Naive thymus-derived CD8-positive, alpha-beta T cell (primary cell): Measurements from ENCODE around the gene BRINP3. TPM values are rescaled to one million over a fixed set of nuclear protein-coding genes. Genes with fewer than 3 reads are reported as not detected.

Source experiments
- ATAC-seq, 2 donors: fragments of 150-1000 bp; cut with Tn5 transposase in 1 of 2; sonication (Bioruptor Pico), chemical (Tn5 transposase) in 1 of 2; 1 replicate in 1 of 2; 2 replicates in 1 of 2; pipeline ENCODE4 v1.10.0; 2021; ENCODE audit warnings: mild to moderate bottlenecking in 2 of 2, moderate library complexity in 2 of 2
- POLR2A ChIA-PET: fragments of 350-600 bp; sonication (Branson Sonifier 250); formaldehyde crosslinking; loops from one replicate; lab custom pipeline; 2021; ENCODE audit warnings: antibody characterized with exemption; lab: Charles Lee
- DNase-seq, 10 donors: peaks; one replicate each; pipeline versions ENCODE4 v3.0.0 to v3.0.0-alpha.2; 2020 to 2022
- H3K27ac Mint-ChIP-seq, 10 donors: one replicate each; pipeline ENCODE4 v1.8.0; 2020 to 2022; ENCODE audit warnings: mild to moderate bottlenecking in 10 of 10, mixed read lengths in 10 of 10, moderate library complexity in 4 of 10, inconsistent platforms in 1 of 10
- H3K27me3 Mint-ChIP-seq, 5 donors: one replicate each; pipeline ENCODE4 v1.8.0; 2021 to 2022; ENCODE audit warnings: mixed read lengths in 5 of 5
- H3K36me3 Mint-ChIP-seq, 3 donors: one replicate each; pipeline ENCODE4 v1.8.0; 2020 to 2022; ENCODE audit warnings: mixed read lengths in 3 of 3, mild to moderate bottlenecking in 2 of 3, inconsistent platforms in 1 of 3
- H3K4me1 Mint-ChIP-seq, 4 donors: one replicate each; pipeline ENCODE4 v1.8.0; 2021 to 2022; ENCODE audit warnings: mixed read lengths in 4 of 4
- H3K4me3 Mint-ChIP-seq, 10 donors: one replicate each; pipeline ENCODE4 v1.8.0; 2020 to 2022; ENCODE audit warnings: mild to moderate bottlenecking in 10 of 10, mixed read lengths in 10 of 10, moderate library complexity in 6 of 10, inconsistent platforms in 1 of 10
- H3K9me3 Mint-ChIP-seq, 9 donors: one replicate each; pipeline ENCODE4 v1.8.0; 2020 to 2022; ENCODE audit warnings: mixed read lengths in 9 of 9, mild to moderate bottlenecking in 3 of 9, inconsistent platforms in 1 of 9, moderate library complexity in 1 of 9
- polyA plus RNA-seq, 3 donors: library from polyadenylated mRNA; unstranded; fragments of 300-500 nt; fragmentation: Illumina TruSeq; gene quantifications; one replicate each; pipeline ENCODE4 v1.2.3, GENCODE V29; 2021
- total RNA-seq, 8 experiments: library from RNA in 2 of 8; stranded (reverse) in 2 of 8; gene quantifications; one replicate each; pipeline ENCODE4 v1.2.3 and lab custom pipeline; 2021 to 2026

Gene BRINP3
- total and polyA plus RNA-seq, 5 experiments from 2014 or later: not detected

DNA sequence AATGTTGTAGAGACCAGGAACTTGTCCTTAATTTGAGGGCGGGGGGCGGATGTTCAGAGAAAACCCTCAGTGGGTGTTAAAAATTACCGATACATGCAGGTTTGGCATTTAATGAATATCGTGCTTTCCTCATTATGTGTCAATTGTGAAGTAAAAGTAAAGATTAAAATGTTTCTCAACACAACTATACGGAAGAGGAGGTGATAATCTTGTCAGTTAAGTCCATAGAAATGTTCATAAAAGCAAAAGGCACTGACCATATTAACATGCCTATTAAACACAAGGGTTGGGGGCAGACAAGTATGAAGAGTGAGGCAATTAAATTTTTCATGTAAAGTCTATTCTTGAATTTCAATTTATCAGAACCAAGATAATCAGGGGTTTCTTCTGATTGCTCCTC, 1.3 kb downstream of the BRINP3 start:
- no peak overlapping the region for H3K27ac Mint-ChIP-seq
- no peak for ATAC-seq
- H3K4me3 Mint-ChIP-seq: no peak overlapping the region
- peaks cover 0 to 15% (median 6%) of the 10 kb centered on the region in 4 donors for H3K4me1 Mint-ChIP-seq
- peaks cover 13 to 54% (median 35%) of the 10 kb centered on the region in 5 donors for H3K27me3 Mint-ChIP-seq
- H3K9me3 Mint-ChIP-seq: peaks cover 0 to 14% (median 4%) of the 10 kb centered on the region in 9 donors
- DNase-seq: no peak
- peaks cover 0 to 5% (median 0%) of the 10 kb centered on the region in 3 donors for H3K36me3 Mint-ChIP-seq
- POLR2A ChIA-PET: no interaction called here

DNA sequence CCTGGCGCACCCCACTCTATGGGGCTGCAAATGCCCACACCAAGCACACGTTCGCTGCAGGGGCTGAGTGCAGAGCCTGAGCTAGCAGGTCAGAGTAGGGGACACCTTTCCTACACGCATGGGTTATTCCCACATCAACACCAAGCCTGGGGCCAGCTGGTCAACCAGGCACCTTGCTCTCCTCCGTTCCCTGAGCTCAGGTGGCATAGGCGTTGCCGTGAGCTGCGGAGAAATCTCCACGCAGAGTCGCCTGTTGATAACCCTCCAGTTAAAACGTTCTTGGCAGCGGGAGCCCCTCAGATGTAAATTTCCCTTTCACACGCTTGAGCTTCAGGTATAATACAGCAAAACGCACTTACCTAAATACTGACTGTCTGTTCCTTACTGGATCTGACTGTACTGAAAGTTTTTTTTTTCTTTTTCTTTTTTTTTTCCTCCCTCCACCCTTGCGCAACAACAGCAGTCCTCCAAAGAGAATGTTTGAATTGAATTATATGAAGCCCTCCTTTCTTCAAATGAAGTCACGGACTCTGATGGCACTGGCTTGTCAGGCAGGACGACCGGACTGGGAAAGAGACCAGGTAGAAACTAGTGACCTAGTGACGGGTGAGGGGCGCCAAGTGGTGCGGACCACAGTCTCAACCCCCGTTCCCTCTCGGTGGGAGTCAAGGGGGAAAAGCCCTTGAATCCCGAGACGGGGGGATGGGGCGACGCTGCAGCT, 2.1 kb downstream of the BRINP3 start:
- Mint-ChIP-seq H3K36me3 (peaks cover 0 to 5% (median 0%) of the 10 kb centered on the region in 3 donors), H3K9me3 (peaks cover 0 to 14% (median 5%) of the 10 kb centered on the region in 9 donors), H3K27ac (no peak overlapping the region), H3K4me1 (peaks cover 0 to 15% (median 6%) of the 10 kb centered on the region in 4 donors), H3K27me3 (peaks cover 13 to 54% (median 35%) of the 10 kb centered on the region in 5 donors), H3K4me3 (no peak overlapping the region)
- DNase-seq (no peak), ATAC-seq (no peak)
- POLR2A ChIA-PET: no interaction called here

DNA sequence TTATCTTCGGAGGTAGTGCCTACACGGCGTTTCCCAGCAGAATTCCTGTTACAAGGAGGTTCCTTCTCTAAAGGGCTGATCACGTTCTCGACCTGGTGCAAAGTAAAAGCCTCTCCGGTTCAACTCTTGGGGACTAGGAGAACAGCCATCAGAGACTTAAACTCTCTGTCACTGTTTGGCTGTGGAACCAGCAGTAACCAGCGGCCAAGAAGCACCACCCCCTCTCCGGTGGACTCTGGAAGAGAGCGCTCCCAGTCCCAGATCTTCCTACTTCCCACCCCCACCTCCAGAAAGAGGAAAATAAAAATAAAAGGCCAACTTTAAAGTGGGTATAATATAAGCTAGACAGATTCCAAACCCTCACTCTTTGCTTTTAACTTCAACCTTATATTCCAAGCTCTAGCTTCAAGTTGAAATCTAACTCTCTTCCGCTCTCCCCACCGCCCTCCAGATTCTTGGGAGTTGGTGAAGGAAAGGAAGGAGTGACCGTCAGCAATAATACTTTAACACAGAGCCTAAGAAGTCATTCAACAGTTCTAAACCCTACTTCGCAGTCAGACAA, 2.9 kb downstream of the BRINP3 start:
- Mint-ChIP-seq H3K36me3 (peaks cover 0 to 5% (median 0%) of the 10 kb centered on the region in 3 donors), H3K27me3 (peaks cover 13 to 54% (median 35%) of the 10 kb centered on the region in 5 donors), H3K27ac (no peak overlapping the region), H3K4me1 (peaks cover 0 to 15% (median 6%) of the 10 kb centered on the region in 4 donors), H3K9me3 (peaks cover 0 to 14% (median 5%) of the 10 kb centered on the region in 9 donors), H3K4me3 (no peak overlapping the region)
- POLR2A ChIA-PET: no interaction called here
- ATAC-seq: no peak
- no peak for DNase-seq

DNA sequence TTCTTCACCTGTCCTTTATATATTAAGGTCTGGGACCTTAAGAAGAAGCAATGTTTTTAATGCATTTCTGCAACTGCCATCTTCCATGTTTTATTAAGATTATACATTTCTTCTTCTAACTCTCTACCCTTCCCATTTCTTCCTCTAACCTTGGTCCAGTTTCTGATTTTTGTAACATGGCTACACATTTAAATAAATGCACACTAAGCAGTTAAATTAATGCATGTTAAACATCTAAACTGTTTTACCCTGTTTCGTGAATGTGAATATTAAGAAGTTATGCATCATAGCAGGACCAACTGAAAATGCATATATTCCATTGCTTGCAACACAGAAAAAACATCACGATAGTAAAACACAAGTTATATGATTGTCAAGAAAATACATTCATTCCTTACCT, 3.7 kb downstream of the BRINP3 start:
- peaks cover 0 to 15% (median 6%) of the 10 kb centered on the region in 4 donors for H3K4me1 Mint-ChIP-seq
- H3K27ac Mint-ChIP-seq: no peak overlapping the region
- H3K9me3 Mint-ChIP-seq: peaks cover 0 to 14% (median 5%) of the 10 kb centered on the region in 9 donors
- POLR2A ChIA-PET: no interaction called here
- ATAC-seq: no peak
- DNase-seq: no peak
- no peak overlapping the region for H3K4me3 Mint-ChIP-seq
- peaks cover 0 to 5% (median 0%) of the 10 kb centered on the region in 3 donors for H3K36me3 Mint-ChIP-seq
- H3K27me3 Mint-ChIP-seq: peaks cover 9 to 51% (median 32%) of the 10 kb centered on the region in 5 donors

DNA sequence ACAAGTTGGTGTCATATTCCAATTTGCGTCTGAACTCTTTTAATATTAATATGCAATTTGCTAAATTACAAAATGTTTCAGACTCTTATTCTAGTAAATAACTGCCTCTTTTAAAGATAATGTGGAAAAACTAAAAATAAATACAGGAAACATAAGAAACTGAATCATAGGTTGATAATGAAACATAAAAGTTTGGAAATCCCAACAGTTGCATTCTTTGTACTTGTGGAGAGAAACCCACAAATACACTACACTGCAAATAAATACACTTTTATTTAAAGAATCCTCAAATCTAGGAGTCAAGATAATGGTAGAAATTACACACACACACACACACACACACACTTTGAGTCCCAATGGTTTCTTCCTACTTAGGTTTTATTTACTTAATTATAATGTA, 5.2 kb downstream of the BRINP3 start:
- Mint-ChIP-seq H3K4me3 (no peak overlapping the region), H3K9me3 (peaks cover 0 to 9% (median 3%) of the 10 kb centered on the region in 9 donors), H3K4me1 (peaks cover 0 to 2% (median 0%) of the 10 kb centered on the region in 4 donors), H3K27ac (no peak overlapping the region), H3K27me3 (peaks cover 3 to 38% (median 21%) of the 10 kb centered on the region in 5 donors), H3K36me3 (peaks cover 0 to 1% (median 0%) of the 10 kb centered on the region in 3 donors)
- POLR2A ChIA-PET: no interaction called here
- ATAC-seq (no peak), DNase-seq (no peak)

DNA sequence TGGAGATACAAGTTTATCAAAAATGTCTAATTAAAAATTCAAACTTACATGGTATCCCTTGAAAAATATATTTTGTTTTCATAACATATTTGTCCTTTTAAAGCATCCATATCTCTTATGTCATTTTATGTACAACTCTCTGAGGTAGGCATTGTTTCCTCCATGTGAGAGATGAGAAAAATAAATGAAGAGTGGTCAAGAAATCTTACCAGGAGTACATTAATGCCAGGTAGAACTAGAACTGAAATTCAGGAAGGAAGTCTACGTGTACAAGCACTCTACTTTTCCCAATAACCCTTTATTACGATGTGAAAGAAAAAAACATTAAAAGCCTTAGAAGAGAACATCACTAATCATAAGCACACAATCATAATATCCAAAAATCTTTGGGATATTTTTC, 5.6 kb downstream of the BRINP3 start:
- Mint-ChIP-seq H3K9me3 (peaks cover 0 to 9% (median 3%) of the 10 kb centered on the region in 9 donors), H3K4me1 (no peaks in the 10 kb centered on the region), H3K4me3 (no peak overlapping the region), H3K36me3 (no peaks in the 10 kb centered on the region), H3K27ac (no peak overlapping the region), H3K27me3 (peaks cover 3 to 34% (median 17%) of the 10 kb centered on the region in 5 donors)
- DNase-seq: no peak
- POLR2A ChIA-PET: no interaction called here
- ATAC-seq: no peak

DNA sequence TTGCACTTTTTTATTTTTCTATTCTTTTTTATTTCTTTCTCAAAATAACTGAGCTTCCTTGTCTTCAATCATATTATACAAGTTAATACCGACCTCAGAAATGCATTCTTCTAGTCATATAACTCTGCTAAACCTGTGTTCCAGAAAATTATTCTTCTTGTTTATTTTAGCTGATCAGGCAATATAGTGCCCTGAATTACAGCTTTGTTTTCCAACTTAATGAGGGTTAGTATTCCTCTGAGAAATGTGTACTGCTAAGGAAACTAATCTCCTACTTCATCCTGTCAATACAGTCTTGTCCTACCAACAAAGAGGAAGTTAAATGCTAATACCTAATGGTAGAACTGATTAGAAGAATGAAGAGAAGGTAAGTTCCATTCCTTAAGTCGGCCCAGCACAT, 13.0 kb downstream of the BRINP3 start:
- no peak overlapping the region for H3K27ac Mint-ChIP-seq
- no peaks in the 10 kb centered on the region for H3K27me3 Mint-ChIP-seq
- H3K9me3 Mint-ChIP-seq: peaks cover 0 to 19% (median 5%) of the 10 kb centered on the region in 9 donors
- H3K4me3 Mint-ChIP-seq: no peak overlapping the region
- H3K4me1 Mint-ChIP-seq: no peaks in the 10 kb centered on the region
- no peak for ATAC-seq
- POLR2A ChIA-PET: no interaction called here
- H3K36me3 Mint-ChIP-seq: no peaks in the 10 kb centered on the region
- DNase-seq: no peak

DNA sequence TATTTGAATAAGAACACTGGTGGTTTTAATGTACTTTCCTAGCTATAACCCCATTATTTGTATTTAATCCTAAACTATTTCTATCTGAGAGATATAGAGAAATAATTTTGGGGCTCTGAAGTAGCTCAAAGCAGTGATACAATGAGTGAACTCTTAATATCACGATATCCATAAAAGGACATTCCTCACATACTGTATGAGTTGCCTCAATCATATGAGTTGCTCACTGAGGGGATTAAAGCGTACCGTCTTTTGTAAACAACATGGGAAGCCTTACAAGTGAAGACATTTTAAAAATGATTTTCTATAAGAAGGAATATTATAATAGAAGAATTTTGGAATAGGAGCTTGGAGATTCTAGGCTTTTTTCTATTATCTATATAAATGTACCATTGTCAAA, 21.5 kb downstream of the BRINP3 start:
- DNase-seq (no peak), ATAC-seq (no peak)
- H3K4me3 Mint-ChIP-seq: no peak overlapping the region
- no peaks in the 10 kb centered on the region for H3K36me3 Mint-ChIP-seq
- peaks cover 0 to 16% (median 7%) of the 10 kb centered on the region in 9 donors for H3K9me3 Mint-ChIP-seq
- no peaks in the 10 kb centered on the region for H3K4me1 Mint-ChIP-seq
- H3K27me3 Mint-ChIP-seq: no peaks in the 10 kb centered on the region
- no peak overlapping the region for H3K27ac Mint-ChIP-seq
- POLR2A ChIA-PET: no interaction called here

DNA sequence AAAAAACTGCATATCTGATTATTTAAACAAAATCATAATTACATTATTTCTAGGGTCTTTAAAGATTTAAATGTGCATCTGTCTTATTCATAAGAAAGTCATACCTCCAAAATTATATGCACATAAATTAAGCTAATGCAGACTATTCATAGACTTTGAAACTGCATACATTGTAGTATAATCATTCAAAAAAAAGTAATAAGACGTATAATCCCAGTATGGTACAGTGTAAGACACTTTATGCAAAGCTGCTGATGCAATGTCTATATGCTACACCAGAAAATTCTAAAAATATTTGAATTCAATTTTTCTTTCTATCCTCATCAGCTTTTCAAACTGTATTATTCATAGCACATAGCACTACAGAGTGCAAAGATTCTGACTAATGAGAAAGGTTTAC, 22.0 kb downstream of the BRINP3 start:
- Mint-ChIP-seq H3K9me3 (peaks cover 0 to 11% (median 4%) of the 10 kb centered on the region in 9 donors), H3K4me3 (no peak overlapping the region), H3K36me3 (no peaks in the 10 kb centered on the region), H3K27ac (no peak overlapping the region), H3K4me1 (no peaks in the 10 kb centered on the region), H3K27me3 (no peaks in the 10 kb centered on the region)
- ATAC-seq (no peak), DNase-seq (no peak)
- POLR2A ChIA-PET: no interaction called here

DNA sequence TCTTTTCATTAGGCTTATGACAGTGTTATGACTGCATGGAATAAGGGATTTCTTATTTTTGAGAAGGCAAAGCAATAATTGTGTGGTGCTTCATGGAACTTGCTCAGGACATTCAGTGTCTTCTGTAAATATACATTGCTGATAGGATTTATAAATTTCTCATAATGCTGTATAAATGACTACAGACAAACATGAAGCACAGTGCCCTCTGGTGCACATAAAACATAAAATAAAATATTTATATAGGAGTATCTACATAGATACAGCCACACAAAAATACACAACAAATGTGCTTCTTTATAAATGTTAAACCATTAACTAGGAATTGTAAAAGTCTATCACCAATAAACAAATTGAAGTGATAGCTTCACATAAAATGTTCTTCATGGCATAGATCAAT, 24.1 kb downstream of the BRINP3 start:
- DNase-seq: no peak
- ATAC-seq: no peak
- POLR2A ChIA-PET: no interaction called here
- H3K27ac Mint-ChIP-seq: no peak overlapping the region
- no peaks in the 10 kb centered on the region for H3K4me1 Mint-ChIP-seq
- no peak overlapping the region for H3K4me3 Mint-ChIP-seq
- peaks cover 0 to 5% (median 3%) of the 10 kb centered on the region in 9 donors for H3K9me3 Mint-ChIP-seq
- no peaks in the 10 kb centered on the region for H3K27me3 Mint-ChIP-seq
- H3K36me3 Mint-ChIP-seq: no peaks in the 10 kb centered on the region

DNA sequence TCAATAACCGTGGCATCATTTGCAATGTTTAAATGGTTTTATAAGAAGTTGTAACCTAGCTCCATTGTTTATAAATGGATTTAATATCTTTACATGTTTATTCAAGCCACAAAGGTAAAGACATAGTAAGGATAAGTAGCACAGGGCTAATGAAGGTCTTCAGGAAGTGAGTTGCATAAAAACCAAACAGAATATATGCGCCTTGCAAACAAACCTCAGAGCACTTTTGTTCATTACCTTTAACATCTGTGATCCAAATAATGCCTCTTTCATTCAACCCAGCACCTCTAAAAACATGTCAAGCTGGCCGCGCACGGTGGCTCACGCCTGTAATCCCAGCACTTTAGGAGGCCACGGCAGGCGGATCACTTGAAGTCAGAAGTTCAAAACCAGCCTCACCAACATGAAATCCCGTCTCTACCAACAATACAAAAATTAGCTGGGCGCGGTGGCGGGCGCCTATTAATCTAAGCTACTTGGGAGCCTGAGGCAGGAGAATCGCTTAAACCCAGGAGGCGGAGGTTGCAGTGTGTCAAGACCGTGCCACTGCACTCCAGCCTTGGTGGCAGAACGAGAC, 25.3 kb downstream of the BRINP3 start:
- no peak for DNase-seq
- no peak overlapping the region for H3K27ac Mint-ChIP-seq
- peaks cover 0 to 5% (median 2%) of the 10 kb centered on the region in 9 donors for H3K9me3 Mint-ChIP-seq
- no peak for ATAC-seq
- H3K36me3 Mint-ChIP-seq: no peaks in the 10 kb centered on the region
- POLR2A ChIA-PET: no interaction called here
- no peaks in the 10 kb centered on the region for H3K4me1 Mint-ChIP-seq
- no peaks in the 10 kb centered on the region for H3K27me3 Mint-ChIP-seq
- no peak overlapping the region for H3K4me3 Mint-ChIP-seq

DNA sequence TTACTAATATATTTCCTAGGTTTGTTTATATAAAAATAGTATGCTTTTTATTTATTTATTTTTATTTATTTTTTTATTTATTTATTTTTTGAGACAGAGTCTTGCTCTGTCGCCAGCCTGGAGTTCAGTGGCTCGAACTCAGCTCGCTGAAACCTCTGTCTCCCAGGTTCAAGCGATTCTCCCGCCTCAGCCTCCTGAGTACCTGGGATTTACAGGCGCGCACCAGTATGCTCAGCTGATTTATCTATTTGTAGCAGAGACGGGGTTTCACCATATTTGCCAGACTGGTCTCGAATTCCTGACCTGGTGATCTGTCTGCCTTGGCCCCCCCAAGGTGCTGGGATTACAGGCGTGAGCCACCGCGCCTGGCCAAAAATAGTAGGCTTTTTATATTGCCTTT, 33.2 kb downstream of the BRINP3 start:
- DNase-seq: no peak
- POLR2A ChIA-PET: no interaction called here
- Mint-ChIP-seq H3K4me1 (no peaks in the 10 kb centered on the region), H3K9me3 (peaks cover 0 to 4% (median 0%) of the 10 kb centered on the region in 9 donors), H3K36me3 (no peaks in the 10 kb centered on the region), H3K27me3 (no peaks in the 10 kb centered on the region), H3K27ac (no peak overlapping the region), H3K4me3 (no peak overlapping the region)
- no peak for ATAC-seq

DNA sequence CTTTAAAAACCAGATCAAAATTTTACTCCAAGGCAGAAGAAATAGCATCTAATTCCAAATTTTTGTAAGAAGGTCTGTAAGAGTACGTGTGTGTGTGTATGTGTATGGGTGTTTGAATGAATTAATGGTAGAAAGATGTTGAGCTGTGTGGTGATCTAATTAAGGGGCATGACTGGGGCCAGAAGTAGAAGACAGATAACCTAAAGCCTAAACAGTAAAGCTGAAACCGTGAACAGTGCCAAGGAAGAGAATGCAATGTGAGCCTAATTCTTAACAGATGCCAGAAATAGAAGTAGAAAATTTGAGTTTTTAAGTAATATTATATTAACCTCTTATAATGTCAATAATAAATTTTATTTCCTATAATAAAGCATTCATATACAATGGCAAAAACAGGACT, 38.2 kb downstream of the BRINP3 start:
- H3K4me3 Mint-ChIP-seq: no peak overlapping the region
- peaks cover 0 to 9% (median 0%) of the 10 kb centered on the region in 9 donors for H3K9me3 Mint-ChIP-seq
- no peaks in the 10 kb centered on the region for H3K36me3 Mint-ChIP-seq
- ATAC-seq (no peak), DNase-seq (no peak)
- POLR2A ChIA-PET: no interaction called here
- no peaks in the 10 kb centered on the region for H3K4me1 Mint-ChIP-seq
- no peak overlapping the region for H3K27ac Mint-ChIP-seq
- H3K27me3 Mint-ChIP-seq: no peaks in the 10 kb centered on the region
